NCI-H2107 (cell line): ENCODE data around the gene FXYD5.
"Not testable (repeated sequence)": the region's sequence is repeated elsewhere in the genome, so short reads cannot be mapped to it uniquely, and the experiment has no call there.

ENCODE experiments used
- DNase-seq: peaks from one replicate; lab custom pipeline; 2025; lab: John Stamatoyannopoulos, UW

The FXYD5 gene

DNA sequence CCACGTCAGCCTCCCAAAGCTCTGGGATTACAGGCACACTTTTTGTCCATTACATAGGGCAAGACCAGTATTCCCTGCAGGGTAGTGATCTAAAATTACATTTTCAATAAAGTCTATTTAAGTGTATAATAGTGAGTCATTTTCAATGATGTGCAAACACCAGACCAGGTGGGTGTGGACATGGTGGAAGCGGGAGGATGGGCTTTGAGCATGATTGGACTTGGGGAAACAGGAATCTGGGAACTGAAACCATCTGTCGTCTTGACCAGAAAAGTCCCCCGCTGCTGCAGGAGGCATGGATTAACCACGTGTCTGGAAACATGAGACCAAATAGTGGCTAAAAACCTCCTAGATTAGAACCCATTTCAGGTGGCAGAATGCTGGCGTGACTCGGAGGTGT, 34.0 kb upstream of the FXYD5 start:
- no peak for DNase-seq

- no peak for DNase-seq
Measured at GRCh38 chr19:35120898-35121297, 33.6 kb upstream of the FXYD5 start.

GRCh38 chr19:35122687-35123551, 31.6 kb upstream of the FXYD5 start:
- no peak for DNase-seq

DNA sequence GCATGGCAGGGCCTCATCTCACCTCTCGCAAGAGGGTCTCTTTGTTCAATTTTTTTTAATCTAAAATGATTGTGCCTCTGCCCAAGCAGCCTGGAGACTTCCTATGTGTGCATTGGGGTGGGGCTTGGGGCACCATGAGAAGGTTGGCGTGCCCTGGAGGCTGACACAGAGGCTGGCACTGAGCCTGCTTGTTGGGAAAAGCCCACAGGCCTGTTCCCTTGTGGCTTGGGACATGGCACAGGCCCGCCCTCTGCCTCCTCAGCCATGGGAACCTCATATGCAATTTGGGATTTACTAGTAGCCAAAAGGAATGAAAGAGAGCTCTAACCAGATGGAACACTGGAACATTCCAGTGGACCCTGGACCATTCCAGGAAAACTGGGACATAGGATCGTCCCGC, 31.0 kb upstream of the FXYD5 start:
- DNase-seq: no peak

GRCh38 chr19:35124098-35125060, 30.2 kb upstream of the FXYD5 start:
- no peak for DNase-seq

GRCh38 chr19:35125270-35125717, 29.2 kb upstream of the FXYD5 start:
- no peak for DNase-seq

DNA sequence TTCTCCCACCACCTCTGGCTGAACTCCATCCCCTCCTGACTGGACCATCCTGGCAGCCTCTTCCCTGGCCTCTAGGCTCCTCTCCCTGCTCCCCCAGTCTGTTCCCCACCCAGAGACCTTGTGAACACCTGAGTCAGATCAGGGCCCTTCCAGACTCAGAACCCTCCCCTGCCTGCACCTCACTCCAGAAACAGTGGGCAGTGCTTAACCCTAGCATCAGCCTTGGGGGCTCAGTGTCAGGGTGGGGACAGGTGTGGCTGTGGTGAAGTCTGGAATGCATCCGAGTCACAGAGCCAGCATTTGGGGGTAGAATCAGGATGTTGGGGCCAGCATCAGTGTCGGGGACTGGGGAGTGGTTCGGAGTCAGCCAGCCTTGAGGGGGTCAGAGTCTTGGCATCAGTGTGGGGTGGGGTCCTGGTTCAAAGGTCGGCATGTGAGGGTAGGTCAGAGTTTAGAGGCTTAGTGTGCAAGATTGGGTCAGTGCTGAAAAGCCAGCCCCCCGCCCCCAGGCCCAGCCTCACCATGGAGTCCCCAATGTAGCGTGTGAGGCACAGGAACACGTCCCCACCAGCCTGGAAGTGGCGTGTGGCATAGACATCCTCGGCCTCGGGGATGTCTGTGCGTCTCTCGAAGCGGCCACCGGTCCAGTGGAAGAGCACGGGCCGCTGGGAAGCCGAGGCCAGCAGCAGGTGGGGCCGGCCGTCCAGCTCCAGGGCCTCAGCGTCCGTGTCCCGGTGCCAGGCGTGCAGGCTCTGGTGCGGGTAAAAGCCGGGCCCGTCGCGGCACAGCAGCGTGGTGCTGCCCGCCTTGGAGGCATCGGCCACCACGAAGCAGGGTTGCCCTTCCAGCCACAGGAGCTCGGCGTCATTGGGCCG, 28.5 kb upstream of the FXYD5 start:
- DNase-seq: no peak

DNA sequence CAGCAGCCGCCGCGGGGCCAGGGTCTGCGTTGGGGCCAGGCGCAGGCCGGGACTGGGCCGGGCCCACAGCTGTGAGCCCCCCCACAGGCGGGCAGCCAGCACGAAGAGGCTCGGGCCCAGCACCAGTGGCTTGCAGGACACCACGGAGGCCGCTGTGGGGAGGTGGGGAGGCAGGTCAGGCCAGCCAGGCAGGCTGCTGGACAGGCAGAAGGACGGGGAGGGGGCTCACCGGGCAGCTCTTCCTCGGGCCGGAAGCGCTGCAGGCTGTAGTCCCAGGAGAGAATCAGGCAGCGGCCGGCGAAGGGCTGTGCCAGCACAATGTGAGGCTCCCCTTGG, 27.9 kb upstream of the FXYD5 start:
- no peak for DNase-seq

- DNase-seq: no peak
Measured at GRCh38 chr19:35127871-35128270, 26.7 kb upstream of the FXYD5 start.

DNA sequence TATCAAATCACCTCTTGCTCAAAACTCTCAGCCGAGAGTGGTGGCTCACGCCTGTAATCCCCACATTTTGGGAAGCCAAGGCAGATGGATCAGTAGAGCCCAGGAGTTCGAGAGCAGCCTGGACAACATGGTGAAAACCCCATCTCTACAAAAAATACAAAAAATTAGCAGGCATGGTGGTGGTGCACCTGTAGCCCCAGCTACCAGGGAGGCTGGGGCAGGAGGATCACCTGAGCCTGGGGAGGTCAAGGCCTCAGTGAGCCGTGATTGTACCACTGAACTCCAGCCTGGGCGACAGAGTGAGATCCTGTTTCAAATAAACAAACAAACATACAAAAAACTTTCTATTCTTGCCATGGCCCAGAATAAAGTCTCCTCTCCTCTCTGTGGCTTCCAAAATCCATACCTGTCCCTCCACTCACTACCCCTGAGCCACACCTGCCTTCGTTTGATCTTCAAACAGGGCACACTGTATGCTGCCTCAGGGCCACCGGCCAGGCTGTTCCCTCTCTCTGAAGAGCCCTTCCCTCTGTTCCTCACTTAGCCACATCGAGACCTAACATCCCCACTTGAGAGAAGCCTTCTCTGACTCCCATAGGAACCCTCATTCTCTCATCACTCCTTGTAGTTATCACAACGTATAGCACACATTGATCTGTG, 26.0 kb upstream of the FXYD5 start:
- DNase-seq: no peak

DNA sequence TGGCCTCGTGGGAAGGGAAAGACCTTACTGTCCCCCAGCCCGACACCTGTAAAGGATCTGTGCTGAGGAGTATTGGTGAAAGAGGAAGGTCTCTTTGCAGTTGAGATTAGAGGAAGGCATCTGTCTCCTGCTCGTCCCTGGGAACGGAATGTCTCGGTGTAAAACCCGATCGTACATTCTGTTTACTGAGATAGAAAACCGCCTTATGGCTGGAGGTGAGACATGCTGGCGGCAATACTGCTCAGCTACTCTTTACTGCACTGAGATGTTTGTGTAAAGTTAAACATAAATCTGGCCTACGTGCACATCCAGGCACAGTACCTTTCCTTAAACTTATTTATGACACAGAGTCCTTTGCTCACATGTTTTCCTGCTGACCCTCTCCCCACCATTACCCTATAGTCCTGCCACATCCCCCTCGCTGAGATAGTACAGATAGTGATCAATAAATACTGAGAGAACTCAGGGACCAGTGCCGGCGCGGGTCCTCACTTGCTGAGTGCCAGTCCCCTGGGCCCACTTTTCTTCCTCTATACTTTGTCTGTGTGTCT, 24.7 kb upstream of the FXYD5 start:
- DNase-seq: not testable (repeated sequence)

- DNase-seq: no peak
Measured at GRCh38 chr19:35130761-35131720, 23.5 kb upstream of the FXYD5 start.

DNA sequence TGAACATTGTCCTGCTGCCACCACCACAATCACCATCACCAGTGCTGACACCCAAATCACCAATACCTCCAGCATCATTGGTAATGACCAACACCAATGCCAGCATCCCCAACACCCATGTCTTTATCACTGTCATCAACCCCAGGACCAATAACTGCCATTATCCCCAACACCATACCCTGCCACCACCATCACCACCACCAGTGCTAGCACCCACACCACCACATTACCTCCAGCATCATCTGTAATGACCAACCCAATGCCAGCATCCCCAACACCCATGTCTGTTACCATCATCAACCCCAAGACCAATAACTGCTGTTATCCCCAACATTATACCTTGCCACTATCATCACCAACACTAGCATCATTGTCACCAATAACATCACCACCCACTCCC, 22.3 kb upstream of the FXYD5 start:
- no peak for DNase-seq

DNA sequence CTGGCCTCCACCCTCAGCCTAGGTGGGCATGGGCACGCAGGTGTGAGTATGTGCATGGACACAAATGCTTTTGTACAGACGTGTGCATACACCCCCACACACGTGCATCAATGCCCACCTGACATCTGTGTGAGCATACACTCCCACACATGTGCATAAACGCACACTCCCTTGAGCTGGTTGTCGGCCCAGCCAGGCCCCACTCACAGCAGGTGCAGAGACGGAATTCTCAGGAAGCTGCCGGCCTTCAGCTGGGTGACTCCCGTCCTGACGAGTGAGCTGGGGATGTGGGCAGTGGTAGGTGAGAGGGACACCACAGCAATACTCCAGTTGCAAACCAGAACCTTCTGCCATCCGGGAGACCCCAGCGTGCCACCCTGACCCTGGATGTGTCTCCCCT, 20.7 kb upstream of the FXYD5 start:
- no peak for DNase-seq

- DNase-seq: no peak
Measured at GRCh38 chr19:35134601-35135242, 19.8 kb upstream of the FXYD5 start, which contains the start of gene LGI4. TSS of gene LGI4 (minus strand) at chr19:35135059. CDS start at chr19:35134680, 379 bp downstream.

DNA sequence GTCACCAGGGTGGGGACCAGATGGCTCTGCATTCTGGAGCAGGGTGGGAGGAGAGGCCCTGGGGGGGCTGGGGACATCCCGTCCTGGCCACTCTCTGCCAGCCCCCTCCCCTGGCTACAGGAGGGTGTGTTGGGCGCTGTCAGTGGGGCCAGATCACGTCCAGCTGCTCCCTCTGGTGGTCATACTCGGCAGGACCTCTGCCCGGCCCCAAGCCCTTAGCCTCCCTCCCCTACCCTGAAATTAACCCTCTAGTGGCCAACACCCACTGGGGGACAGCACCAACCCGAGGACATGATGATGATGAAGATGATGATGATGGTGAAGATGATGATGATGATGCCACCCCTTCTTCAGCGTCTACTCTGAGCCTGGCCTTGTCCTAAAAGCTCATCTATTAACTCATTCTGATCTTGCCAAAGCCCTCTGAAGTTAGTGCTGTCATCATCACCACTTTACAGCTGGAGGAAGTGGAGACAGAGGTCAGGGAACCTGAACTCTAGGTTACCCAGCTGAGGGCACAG, 19.1 kb upstream of the FXYD5 start:
- DNase-seq: no peak

DNA sequence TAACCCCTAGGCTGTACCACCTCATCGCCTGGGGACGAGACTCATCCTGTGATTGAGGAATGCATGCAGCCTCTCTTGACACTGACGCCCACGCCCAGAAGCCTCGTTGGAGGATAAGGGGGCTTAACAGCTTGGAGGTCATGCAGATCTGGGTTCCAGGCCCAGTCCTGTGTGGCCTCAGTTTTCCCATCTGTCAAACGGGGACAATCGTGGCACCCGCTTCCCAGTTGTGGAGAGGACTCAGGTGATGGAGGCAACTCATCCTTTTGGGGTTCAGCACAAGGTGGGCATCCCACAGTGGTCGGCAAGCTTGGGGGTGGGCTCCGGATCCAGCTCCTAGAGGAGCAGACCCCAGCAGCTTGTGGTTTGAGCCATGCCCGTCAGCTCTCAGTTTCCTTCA, 18.3 kb upstream of the FXYD5 start:
- DNase-seq: no peak

DNA sequence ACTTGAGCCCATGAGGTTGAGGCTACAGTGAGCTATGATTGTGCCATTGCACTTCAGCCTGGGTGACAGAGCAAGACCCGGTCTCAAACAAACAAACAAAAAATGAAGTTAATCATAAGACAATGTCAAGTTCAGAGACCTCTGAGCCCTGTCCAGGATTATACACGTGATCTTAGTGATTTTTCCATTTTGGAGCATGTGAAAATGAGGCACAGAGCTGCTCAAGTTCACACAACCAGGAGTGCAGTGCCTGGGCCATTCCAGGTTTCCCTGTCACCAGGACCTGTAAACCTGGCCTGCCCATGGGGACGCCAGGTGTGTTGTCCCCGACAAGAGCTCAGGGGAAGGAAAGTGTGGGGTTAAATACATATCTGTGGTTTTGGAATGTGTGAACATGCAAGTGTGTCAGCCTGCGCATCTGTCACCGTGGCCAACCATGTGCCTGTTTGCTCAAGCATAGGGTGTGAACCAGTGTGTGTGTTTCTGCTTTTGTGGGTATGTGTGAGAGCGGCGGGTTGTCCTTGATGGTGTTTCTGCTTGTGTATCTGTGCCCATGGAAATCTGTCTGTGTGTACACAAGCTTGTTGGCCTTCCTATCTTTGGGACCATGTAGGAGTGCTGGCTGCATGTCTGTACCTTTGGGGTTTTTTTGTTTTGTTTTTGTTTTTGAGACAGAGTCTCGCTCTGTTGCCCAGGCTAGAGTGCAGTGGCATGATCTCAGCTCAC, 17.4 kb upstream of the FXYD5 start:
- DNase-seq: no peak
